Karpas-422 (cell line): ENCODE measurements around the gene PIP. TPM values are rescaled to one million over a fixed set of nuclear protein-coding genes. Genes with fewer than 3 reads are reported as not detected.
A peak's percentile ranks its signal among the peaks of the same experiment; 100 is the strongest.
"Not testable (repeated sequence)": the region's sequence is repeated elsewhere in the genome, so short reads cannot be mapped to it uniquely, and the experiment has no call there.

ENCODE experiments used
- DNase-seq: peaks from one replicate; pipeline ENCODE4 v3.0.0-alpha.2; 2015
- H2AFZ ChIP-seq: fragments of 200-600 bp; sonication (generic); 2 replicates; pipeline ENCODE4 v1.6.1; 2014; ENCODE audit warnings: antibody characterized with exemption, low read length, mixed read lengths
- H3K27ac ChIP-seq: fragments of 200-600 bp; sonication (generic); 2 replicates; pipeline ENCODE4 v1.5.1; 2014; ENCODE audit warnings: mild to moderate bottlenecking, low read length, moderate library complexity
- H3K27me3 ChIP-seq: fragments of 200-600 bp; sonication (generic); 2 replicates; pipeline ENCODE4 v1.6.1; 2014; ENCODE audit warnings: low read length, mixed read lengths
- H3K36me3 ChIP-seq: fragments of 200-600 bp; sonication (generic); 2 replicates; pipeline ENCODE4 v1.6.1; 2014; ENCODE audit warnings: low read length, mixed read lengths; ENCODE audit not compliant: insufficient read depth
- H3K4me1 ChIP-seq: fragments of 200-600 bp; sonication (generic); 2 replicates; pipeline ENCODE4 v1.6.1; 2014; ENCODE audit warnings: mild to moderate bottlenecking, low read length, mixed read lengths
- H3K4me2 ChIP-seq: fragments of 200-600 bp; sonication (generic); 2 replicates; pipeline ENCODE4 v1.6.1; 2014; ENCODE audit warnings: low read length, low read depth, mild to moderate bottlenecking; ENCODE audit not compliant: poor library complexity, severe bottlenecking
- H3K4me3 ChIP-seq: fragments of 200-600 bp; sonication (generic); 2 replicates; pipeline ENCODE4 v1.5.1; 2014; ENCODE audit warnings: mild to moderate bottlenecking, antibody characterized with exemption, low read length, mixed read lengths
- H3K79me2 ChIP-seq: fragments of 200-600 bp; sonication (generic); 2 replicates; pipeline ENCODE4 v1.6.1; 2014; ENCODE audit warnings: mild to moderate bottlenecking, low read length, mixed read lengths
- H3K9ac ChIP-seq: fragments of 200-600 bp; sonication (generic); 2 replicates; pipeline ENCODE4 v1.6.0; 2014; ENCODE audit warnings: low read length
- H3K9me2 ChIP-seq: fragments of 200-600 bp; sonication (generic), shearing (Covaris generic); replicated peaks from 2 replicates; pipeline ENCODE4 v1.6.0; 2014; ENCODE audit warnings: mild to moderate bottlenecking, low read length, moderate library complexity; ENCODE audit not compliant: insufficient read depth
- H3K9me3 ChIP-seq: fragments of 300-700, 200-600 bp; sonication (generic); 2 replicates; pipeline ENCODE4 v1.6.1; 2014; ENCODE audit warnings: low read length, mixed read lengths
- H4K20me1 ChIP-seq: fragments of 200-600 bp; sonication (generic); 2 replicates; pipeline ENCODE4 v1.6.1; 2014; ENCODE audit warnings: mild to moderate bottlenecking, antibody characterized with exemption, low read length, low read depth; ENCODE audit not compliant: insufficient read depth
- total RNA-seq: library from RNA; depleted of rRNA; stranded (reverse); fragments of >200 nt; shearing (Covaris generic); gene quantifications from 2 replicates; pipeline ENCODE4 v1.2.3, GENCODE V29; 2014; ENCODE audit warnings: low replicate concordance; rRNA removed

PIP gene
- total RNA-seq = not detected in 2 replicates

- Histone ChIP-seq H3K79me2 (no peaks in the 10 kb centered on the region), H3K27ac (no peak within 1 kb of the TSS), H3K36me3 (no peaks in the 10 kb centered on the region), H3K9ac (no peak within 1 kb of the TSS), H3K9me2 (no peaks in the 10 kb centered on the region), H3K27me3 (no peaks in the 10 kb centered on the region), H2AFZ (no peak within 1 kb of the TSS; the same call in 1 of the 2 replicates), H4K20me1 (no peaks in the 10 kb centered on the region), H3K9me3 (no peaks in the 10 kb centered on the region), H3K4me1 (peaks cover 28% of the 10 kb centered on the region), H3K4me3 (no peak within 1 kb of the TSS), H3K4me2 (peak within 1 kb of the TSS; percentile 26)
- no peak for DNase-seq
Observed at GRCh38 chr7:143131781-143132180, at the start of gene PIP. Gene PIP (plus strand): TSS chr7:143132077. CDS start chr7:143132117, 40 bp downstream.

GRCh38 chr7:143085109-143085508 lies 46.8 kb upstream of the PIP start:
- Histone ChIP-seq H3K27ac (peak overlapping the region; percentile 99), H3K27me3 (no peaks in the 10 kb centered on the region), H3K36me3 (no peaks in the 10 kb centered on the region), H3K9ac (peak overlapping the region; percentile 58), H4K20me1 (no peaks in the 10 kb centered on the region), H2AFZ (no peak overlapping the region), H3K4me1 (peaks cover 37% of the 10 kb centered on the region), H3K4me2 (peak overlapping the region; percentile 67), H3K79me2 (no peaks in the 10 kb centered on the region), H3K9me2 (no peaks in the 10 kb centered on the region), H3K4me3 (peak overlapping the region; percentile 39), H3K9me3 (peaks cover 3% of the 10 kb centered on the region; the same call in 1 of the 2 replicates)
- DNase-seq = peak; percentile 95

DNA sequence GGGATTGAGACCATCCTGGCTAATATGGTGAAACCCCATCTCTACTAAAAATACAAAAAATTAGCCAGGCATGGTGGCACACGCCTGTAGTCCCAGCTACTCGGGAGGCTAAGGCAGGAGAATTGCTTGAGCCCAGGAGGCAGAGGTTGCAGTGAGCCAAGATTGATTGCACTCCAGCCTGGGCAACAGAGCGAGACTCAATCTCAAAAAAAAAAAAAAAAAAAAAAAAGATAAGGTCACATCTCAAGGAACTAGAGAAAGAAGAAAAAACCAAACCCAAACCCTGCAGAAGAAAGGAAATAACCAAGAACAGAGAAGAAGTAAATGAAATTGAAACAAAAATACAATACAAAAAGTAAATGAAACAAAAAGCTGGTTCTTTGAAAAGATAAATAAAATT lies 46.3 kb upstream of the PIP start:
- H3K9me2 ChIP-seq, H3K79me2 ChIP-seq, H2AFZ ChIP-seq, H4K20me1 ChIP-seq, H3K9me3 ChIP-seq, H3K36me3 ChIP-seq, H3K27me3 ChIP-seq: not testable (repeated sequence)
- DNase-seq = peak; percentile 76
- H3K4me3 ChIP-seq = 0 out of 2 replicates have a peak overlapping the region, but pooled peaks have one; percentile 36
- H3K27ac ChIP-seq = peak overlapping the region; percentile 99
- H3K4me1 ChIP-seq = peaks cover 37% of the 10 kb centered on the region
- H3K4me2 ChIP-seq = peak overlapping the region; percentile 39
- peak overlapping the region; percentile 32; the same call in 1 of the 2 replicates for H3K9ac ChIP-seq

DNA sequence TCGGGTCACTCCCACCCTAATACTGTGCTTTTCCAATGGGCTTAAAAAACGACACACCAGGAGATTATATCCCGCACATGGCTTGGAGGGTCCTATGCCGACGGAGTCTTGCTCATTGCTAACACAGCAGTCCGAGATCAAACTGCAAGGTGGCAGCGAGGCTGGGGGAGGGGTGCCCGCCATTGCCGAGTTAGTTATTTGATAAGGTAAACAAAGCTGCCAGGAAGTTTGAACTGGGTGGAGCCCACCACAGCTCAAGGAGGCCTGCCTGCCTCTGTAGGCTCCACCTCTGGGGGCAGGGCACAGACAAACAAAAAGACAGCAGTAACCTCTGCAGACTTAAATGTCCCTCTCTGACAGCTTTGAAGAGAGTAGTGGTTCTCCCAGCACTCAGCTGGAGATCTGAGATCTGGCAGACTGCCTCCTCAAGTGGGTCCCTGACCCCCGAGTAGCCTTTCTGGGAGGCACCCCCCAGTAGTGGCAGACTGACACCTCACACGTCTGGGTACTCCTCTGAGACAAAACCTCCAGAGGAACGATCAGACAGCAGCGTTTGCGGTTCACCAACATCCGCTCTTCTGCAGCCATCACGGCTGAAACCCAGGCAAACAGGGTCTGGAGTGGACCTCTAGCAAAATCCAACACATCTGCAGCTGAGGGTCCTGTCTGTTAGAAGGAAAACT lies 43.2 kb upstream of the PIP start:
- not testable (repeated sequence) for H2AFZ ChIP-seq, H3K36me3 ChIP-seq, H3K27me3 ChIP-seq, H3K4me2 ChIP-seq, H3K9ac ChIP-seq, H3K9me2 ChIP-seq, H4K20me1 ChIP-seq, DNase-seq, H3K79me2 ChIP-seq, H3K4me3 ChIP-seq, H3K9me3 ChIP-seq, H3K27ac ChIP-seq
- peaks cover 31% of the 10 kb centered on the region for H3K4me1 ChIP-seq

DNA sequence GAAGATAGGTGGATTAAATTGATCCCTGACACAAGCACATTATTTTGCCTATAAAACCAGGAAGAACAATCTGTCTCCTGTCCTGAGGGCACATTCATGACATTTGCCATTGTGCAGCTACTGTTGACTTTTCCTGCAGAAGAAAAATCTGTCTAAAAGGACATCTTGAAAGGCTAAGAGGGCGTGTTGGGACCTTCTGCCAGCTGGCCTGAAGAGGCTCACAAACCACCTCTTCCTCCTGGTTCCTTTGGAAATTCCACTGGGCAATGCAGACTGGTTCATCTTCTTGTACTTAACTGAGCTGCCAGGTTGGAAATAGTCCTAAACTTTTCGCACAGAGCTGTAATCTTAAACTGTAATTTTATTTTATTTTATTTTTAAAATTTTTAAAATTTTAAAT lies 35.7 kb upstream of the PIP start:
- Histone ChIP-seq H3K9me2 (no peaks in the 10 kb centered on the region), H3K4me2 (no peak overlapping the region), H3K79me2 (no peaks in the 10 kb centered on the region), H2AFZ (peak overlapping the region; percentile 85), H3K4me1 (no peaks in the 10 kb centered on the region), H3K4me3 (no peak overlapping the region), H3K27ac (peak overlapping the region; percentile 47; the same call in 1 of the 2 replicates), H3K27me3 (no peaks in the 10 kb centered on the region), H4K20me1 (no peaks in the 10 kb centered on the region), H3K9ac (no peak overlapping the region), H3K36me3 (no peaks in the 10 kb centered on the region), H3K9me3 (peaks cover 15% of the 10 kb centered on the region)
- DNase-seq = peak; percentile 41

DNA sequence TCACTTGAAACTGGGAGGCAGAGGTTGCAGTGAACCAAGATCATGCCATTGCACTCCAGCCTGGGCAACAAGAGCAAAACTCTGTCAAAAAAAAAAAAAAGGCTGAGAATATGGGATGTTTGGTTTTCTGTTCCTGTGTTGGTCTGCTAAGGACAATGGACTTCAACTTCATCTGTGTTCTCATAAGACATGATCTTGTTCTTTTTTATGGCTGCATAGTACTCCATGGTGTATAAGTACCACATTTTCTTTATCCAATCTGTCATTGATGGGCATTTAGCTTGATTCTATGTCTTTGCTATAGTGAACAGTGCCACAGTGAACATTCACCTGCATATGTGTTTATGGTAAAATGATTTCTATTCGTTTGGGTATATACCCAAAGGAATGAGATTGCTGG lies 32.3 kb upstream of the PIP start:
- H3K9me3 ChIP-seq = peaks cover 15% of the 10 kb centered on the region
- peak; percentile 33 for DNase-seq
- H3K27me3 ChIP-seq, H3K4me3 ChIP-seq, H3K4me1 ChIP-seq, H3K79me2 ChIP-seq, H3K9me2 ChIP-seq, H3K4me2 ChIP-seq, H3K27ac ChIP-seq, H4K20me1 ChIP-seq, H3K36me3 ChIP-seq, H2AFZ ChIP-seq, H3K9ac ChIP-seq: not testable (repeated sequence)

DNA sequence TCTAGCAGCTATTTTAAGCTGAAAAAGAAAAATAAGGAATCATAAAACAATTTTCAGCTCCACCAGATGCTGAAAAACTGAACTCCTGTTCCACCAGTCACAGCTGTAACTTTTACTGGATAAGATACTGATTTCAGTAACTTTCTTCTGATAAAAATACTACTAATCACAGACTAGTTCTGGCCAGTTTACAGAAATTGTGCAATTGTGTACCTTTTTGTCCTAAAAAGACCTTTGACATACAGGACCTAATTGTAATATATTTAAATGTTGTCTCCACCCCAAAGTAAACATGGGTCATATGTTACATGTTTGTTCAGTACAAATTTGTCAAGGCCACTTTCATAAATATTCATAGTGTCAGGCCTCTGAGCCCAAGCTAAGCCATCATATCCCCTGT lies 27.1 kb upstream of the PIP start:
- no peak overlapping the region for H3K9ac ChIP-seq
- no peaks in the 10 kb centered on the region for H3K9me2 ChIP-seq
- no peaks in the 10 kb centered on the region; the same call in 1 of the 2 replicates for H3K4me1 ChIP-seq
- no peaks in the 10 kb centered on the region for H3K36me3 ChIP-seq
- H4K20me1 ChIP-seq = no peaks in the 10 kb centered on the region
- no peak overlapping the region for H2AFZ ChIP-seq
- H3K4me2 ChIP-seq = no peak overlapping the region
- H3K27ac ChIP-seq = no peak overlapping the region
- H3K9me3 ChIP-seq = 0 out of 2 replicates have a peak, but pooled peaks cover 1% of the 10 kb centered on the region
- H3K4me3 ChIP-seq = no peak overlapping the region
- H3K79me2 ChIP-seq = no peaks in the 10 kb centered on the region
- DNase-seq = peak; percentile 37
- H3K27me3 ChIP-seq = no peaks in the 10 kb centered on the region

- not testable (repeated sequence) for H3K27me3 ChIP-seq, H3K9ac ChIP-seq, H3K27ac ChIP-seq, H3K4me3 ChIP-seq, H3K79me2 ChIP-seq, H2AFZ ChIP-seq, H4K20me1 ChIP-seq, H3K36me3 ChIP-seq, H3K9me3 ChIP-seq, H3K4me1 ChIP-seq, H3K9me2 ChIP-seq, H3K4me2 ChIP-seq
- DNase-seq = peak; percentile 11
Observed at GRCh38 chr7:143108019-143108418, 23.9 kb upstream of the PIP start.
